GM23248 (cell line): ENCODE data around the gene AP1S3. TPM values are rescaled to one million over a fixed set of nuclear protein-coding genes. Genes with fewer than 3 reads are reported as not detected.

Experiments
- DNase-seq: peaks from one replicate; pipeline ENCODE4 v3.0.0-alpha.2; 2015
- H2AFZ ChIP-seq: fragments of 200-600 bp; sonication (generic); 2 replicates; pipeline ENCODE4 v1.6.1; 2016; ENCODE audit warnings: antibody characterized with exemption
- H3F3A ChIP-seq: fragments of 200-600 bp; sonication (generic); 2 replicates; pipeline ENCODE4 v1.6.1; 2016; ENCODE audit warnings: mild to moderate bottlenecking, antibody characterized with exemption, mixed run types; ENCODE audit not compliant: insufficient read depth
- H3K27ac ChIP-seq: fragments of 200-600 bp; sonication (generic); 2 replicates; pipeline ENCODE4 v1.5.1; 2016; ENCODE audit warnings: mild to moderate bottlenecking
- H3K27me3 ChIP-seq: fragments of 200-600 bp; sonication (generic); replicated peaks from 2 replicates; pipeline ENCODE4 v1.6.1; 2016; ENCODE audit warnings: mild to moderate bottlenecking; ENCODE audit not compliant: insufficient read depth
- H3K36me3 ChIP-seq: fragments of 200-600 bp; sonication (generic); 2 replicates; pipeline ENCODE4 v1.6.1; 2016; ENCODE audit warnings: low read depth, mild to moderate bottlenecking
- H3K4me1 ChIP-seq: fragments of 200-600 bp; sonication (generic); 2 replicates; pipeline ENCODE4 v1.6.1; 2016; ENCODE audit warnings: mild to moderate bottlenecking; ENCODE audit not compliant: insufficient read depth
- H3K4me2 ChIP-seq: fragments of 200-600 bp; sonication (generic); one replicate; pipeline ENCODE4 v1.6.1; 2016; ENCODE audit warnings: mild to moderate bottlenecking; ENCODE audit not compliant: unreplicated experiment
- H3K4me3 ChIP-seq: fragments of 200-600 bp; sonication (generic); 2 replicates; pipeline ENCODE4 v1.5.1; 2016; ENCODE audit warnings: mild to moderate bottlenecking
- H3K79me2 ChIP-seq: fragments of 200-600 bp; sonication (generic); 2 replicates; pipeline ENCODE4 v1.6.1; 2016; ENCODE audit warnings: mild to moderate bottlenecking; ENCODE audit not compliant: insufficient read depth
- H3K9ac ChIP-seq: fragments of 200-600 bp; sonication (generic); 2 replicates; pipeline ENCODE4 v1.6.1; 2016; ENCODE audit warnings: mild to moderate bottlenecking
- H3K9me2 ChIP-seq: fragments of 200-600 bp; sonication (generic); 2 replicates; pipeline ENCODE4 v1.6.1; 2016; ENCODE audit warnings: mixed run types, mild to moderate bottlenecking, moderate library complexity; ENCODE audit not compliant: insufficient read depth
- H3K9me3 ChIP-seq: fragments of 200-600 bp; sonication (generic); one replicate; pipeline ENCODE4 v1.6.1; 2017; ENCODE audit warnings: low read depth
- H4K20me1 ChIP-seq: fragments of 200-600 bp; sonication (generic); 2 replicates; pipeline ENCODE4 v1.6.0; 2016; ENCODE audit not compliant: insufficient read depth
- EZH2 ChIP-seq: fragments of 200-600 bp; sonication (generic); IDR thresholded peaks from 2 replicates; pipeline ENCODE4 v1.6.1; 2018; ENCODE audit warnings: antibody characterized with exemption, mild to moderate bottlenecking; ENCODE audit not compliant: insufficient read depth, poor library complexity, severe bottlenecking
- EZH2phosphoT487 ChIP-seq: fragments of 200-600 bp; sonication (generic); IDR thresholded peaks from 2 replicates; pipeline ENCODE4 v1.6.1; 2018; ENCODE audit warnings: antibody characterized with exemption, moderate library complexity, mild to moderate bottlenecking, low read depth; ENCODE audit not compliant: insufficient read depth
- WGBS, 2 experiments: methylation state at CpG; one replicate each; pipeline ENCODE4 v1.1.6; 2015 to 2017; ENCODE audit warnings: low lambda C conversion rate in 2 of 2, low coverage in 1 of 2; ENCODE audit errors: missing lambda C conversion rate in 2 of 2; 5-methylcytosine and 5-hydroxymethylcytosine counted together
- in situ Hi-C: fragments of 300-500 bp; cut with MboI; formaldehyde crosslinking; loops from 2 replicates; pipeline ENCODE4 v1.15.0; 2020
- polyA plus RNA-seq: library from polyadenylated mRNA; unstranded; fragments of >200 nt; fragmentation: Nextera tagmentation; extraction: Ambion mirVana; gene quantifications from 2 replicates; pipeline ENCODE4 v1.2.1, GENCODE V29; 2016
- total RNA-seq: library from RNA; depleted of rRNA; stranded (reverse); fragments of >200 nt; shearing (Covaris generic); gene quantifications from 2 replicates; pipeline ENCODE4 v1.2.3, GENCODE V29; 2014

Gene AP1S3
- total and polyA plus RNA-seq, 2 experiments from 2014 or later, result 0.43 to 2.0 TPM

- no peaks in the 10 kb centered on the region for H3K9me3 ChIP-seq
- in situ Hi-C loops, result no loop called here
- DNase-seq, result peak; percentile 16
- H4K20me1 ChIP-seq, result no peaks in the 10 kb centered on the region
- no peak overlapping the region for H3K4me3 ChIP-seq
- 86 to 88% methylated on average over 1 of the region's 1 CpG for WGBS, 2 experiments
- no peak overlapping the region for H3K27ac ChIP-seq
- no peaks in the 10 kb centered on the region for H3K36me3 ChIP-seq
- H3K4me2 ChIP-seq, result no peak overlapping the region
- H3K9ac ChIP-seq, result no peak overlapping the region
- TF ChIP-seq EZH2 (no peak), EZH2phosphoT487 (no peak)
- no peaks in the 10 kb centered on the region for H3F3A ChIP-seq
- no peaks in the 10 kb centered on the region for H3K4me1 ChIP-seq
- H3K79me2 ChIP-seq, result no peaks in the 10 kb centered on the region
- no peaks in the 10 kb centered on the region for H3K9me2 ChIP-seq
- H3K27me3 ChIP-seq, result no peaks in the 10 kb centered on the region
- no peak overlapping the region for H2AFZ ChIP-seq
These were observed 86.4 kb downstream of the AP1S3 start for GRCh38 chr2:223751012-223751411.

GRCh38 chr2:223747392-223748042 lies 89.9 kb downstream of the AP1S3 start:
- H3K4me1 ChIP-seq, result no peaks in the 10 kb centered on the region
- DNase-seq, result no peak
- H3K79me2 ChIP-seq, result no peaks in the 10 kb centered on the region
- no peak overlapping the region for H3K4me2 ChIP-seq
- H3K27ac ChIP-seq, result no peak overlapping the region
- WGBS, 2 experiments, result 30 to 38% methylated on average over 2 of the region's 2 CpGs
- H3K36me3 ChIP-seq, result no peaks in the 10 kb centered on the region
- no peaks in the 10 kb centered on the region for H3K9me3 ChIP-seq
- no peaks in the 10 kb centered on the region for H4K20me1 ChIP-seq
- in situ Hi-C loops, result no loop called here
- TF ChIP-seq EZH2phosphoT487 (no peak), EZH2 (no peak)
- no peaks in the 10 kb centered on the region for H3F3A ChIP-seq
- H3K9ac ChIP-seq, result no peak overlapping the region
- H3K4me3 ChIP-seq, result no peak overlapping the region
- no peaks in the 10 kb centered on the region for H3K27me3 ChIP-seq
- no peak overlapping the region for H2AFZ ChIP-seq
- no peaks in the 10 kb centered on the region for H3K9me2 ChIP-seq

GRCh38 chr2:223746611-223747010 lies 90.8 kb downstream of the AP1S3 start:
- no peak overlapping the region for H3K4me3 ChIP-seq
- in situ Hi-C loops, result no loop called here
- no peaks in the 10 kb centered on the region for H3K36me3 ChIP-seq
- no peaks in the 10 kb centered on the region for H3K27me3 ChIP-seq
- H3K9ac ChIP-seq, result no peak overlapping the region
- H3K79me2 ChIP-seq, result no peaks in the 10 kb centered on the region
- no peak overlapping the region for H2AFZ ChIP-seq
- H3K4me2 ChIP-seq, result no peak overlapping the region
- TF ChIP-seq EZH2phosphoT487, result no peak
- TF ChIP-seq EZH2, result no peak
- H3K9me3 ChIP-seq, result no peaks in the 10 kb centered on the region
- no peaks in the 10 kb centered on the region for H3K4me1 ChIP-seq
- H3K9me2 ChIP-seq, result no peaks in the 10 kb centered on the region
- H3F3A ChIP-seq, result no peaks in the 10 kb centered on the region
- no peak overlapping the region for H3K27ac ChIP-seq
- no peaks in the 10 kb centered on the region for H4K20me1 ChIP-seq
- WGBS, 2 experiments, result 94 to 98% methylated on average over 2 of the region's 2 CpGs
- DNase-seq, result no peak

- Histone ChIP-seq H4K20me1 (no peaks in the 10 kb centered on the region), H3K27me3 (no peaks in the 10 kb centered on the region), H3K9me3 (no peaks in the 10 kb centered on the region), H2AFZ (no peak overlapping the region), H3K27ac (no peak overlapping the region), H3K4me2 (no peak overlapping the region), H3F3A (no peaks in the 10 kb centered on the region), H3K4me1 (no peaks in the 10 kb centered on the region), H3K79me2 (no peaks in the 10 kb centered on the region), H3K9ac (no peak overlapping the region), H3K9me2 (no peaks in the 10 kb centered on the region), H3K36me3 (no peaks in the 10 kb centered on the region), H3K4me3 (no peak overlapping the region)
- WGBS, 2 experiments, result 70 to 75% methylated on average over 3 of the region's 3 CpGs
- no peak for TF ChIP-seq EZH2phosphoT487
- no peak for TF ChIP-seq EZH2
- in situ Hi-C loops, result no loop called here
- DNase-seq, result no peak
These were observed 92.8 kb downstream of the AP1S3 start for GRCh38 chr2:223744580-223744979.

GRCh38 chr2:223740679-223741078 lies 96.7 kb downstream of the AP1S3 start:
- WGBS, 2 experiments, result 74 to 80% methylated on average over 5 of the region's 5 CpGs

More at GRCh38 chr2:223740679-223741078, 96.7 kb downstream of the AP1S3 start:
- Histone ChIP-seq H2AFZ (no peak overlapping the region), H3K4me1 (peaks cover 12% of the 10 kb centered on the region), H3K9me2 (no peaks in the 10 kb centered on the region), H3K9me3 (no peaks in the 10 kb centered on the region), H3K79me2 (no peaks in the 10 kb centered on the region), H4K20me1 (no peaks in the 10 kb centered on the region), H3F3A (peaks cover 7% of the 10 kb centered on the region; the same call in 1 of the 2 replicates), H3K36me3 (no peaks in the 10 kb centered on the region), H3K27ac (no peak overlapping the region), H3K4me3 (no peak overlapping the region), H3K27me3 (no peaks in the 10 kb centered on the region), H3K9ac (no peak overlapping the region), H3K4me2 (no peak overlapping the region)
- in situ Hi-C loops, result no loop called here
- no peak for DNase-seq
- no peak for TF ChIP-seq EZH2phosphoT487
- TF ChIP-seq EZH2, result no peak
